Fibroblast of peridontal ligament (primary cell): ENCODE results near the gene HOXA7.

Experiments used
- DNase-seq: peaks from one replicate; pipeline ENCODE4 v3.0.0-alpha.2; 2010; ENCODE audit errors: extremely low read depth

The HOXA7 gene

GRCh38 chr7:27193335-27194001 is 37.0 kb upstream of the HOXA7 start:
- no peak for DNase-seq

GRCh38 chr7:27192546-27193334 is 36.3 kb upstream of the HOXA7 start:
- DNase-seq = no peak

DNA sequence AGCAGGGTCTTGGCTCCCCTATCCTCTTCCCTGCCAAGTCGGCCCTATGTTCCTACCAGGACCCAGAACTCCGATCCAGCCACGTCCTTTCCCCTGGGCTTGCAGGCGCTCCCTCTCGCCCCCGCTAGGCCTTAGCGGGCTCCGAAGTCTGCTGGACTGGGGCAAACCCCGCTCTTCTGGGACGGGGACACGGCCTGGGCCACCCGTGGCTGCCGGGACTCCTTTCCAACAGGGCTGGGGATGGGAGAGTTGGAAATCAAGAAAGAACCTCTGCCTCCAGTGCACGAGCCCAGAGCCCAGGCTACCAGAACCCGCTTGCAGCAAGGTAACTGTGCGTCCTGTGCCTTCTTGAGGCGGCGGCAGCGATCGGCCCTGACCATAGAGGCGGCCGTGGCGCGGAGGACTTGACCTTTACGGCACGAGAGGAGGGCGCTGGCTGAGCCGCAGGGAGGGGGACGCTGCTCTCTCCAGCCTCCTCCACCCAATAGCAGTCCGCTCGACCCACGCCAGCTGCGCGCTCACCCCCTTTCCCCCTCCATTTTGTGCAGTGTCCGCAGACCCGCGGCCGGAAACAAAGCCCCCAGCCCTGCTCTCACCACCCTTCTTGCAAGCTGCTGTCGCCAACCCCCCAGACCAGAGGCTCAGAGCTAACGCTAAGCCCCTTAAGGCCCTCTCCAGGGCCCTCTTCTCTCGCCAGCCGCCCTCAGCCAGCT is 35.5 kb upstream of the HOXA7 start:
- no peak for DNase-seq

GRCh38 chr7:27191161-27191731 is 34.8 kb upstream of the HOXA7 start:
- DNase-seq = no peak

DNA sequence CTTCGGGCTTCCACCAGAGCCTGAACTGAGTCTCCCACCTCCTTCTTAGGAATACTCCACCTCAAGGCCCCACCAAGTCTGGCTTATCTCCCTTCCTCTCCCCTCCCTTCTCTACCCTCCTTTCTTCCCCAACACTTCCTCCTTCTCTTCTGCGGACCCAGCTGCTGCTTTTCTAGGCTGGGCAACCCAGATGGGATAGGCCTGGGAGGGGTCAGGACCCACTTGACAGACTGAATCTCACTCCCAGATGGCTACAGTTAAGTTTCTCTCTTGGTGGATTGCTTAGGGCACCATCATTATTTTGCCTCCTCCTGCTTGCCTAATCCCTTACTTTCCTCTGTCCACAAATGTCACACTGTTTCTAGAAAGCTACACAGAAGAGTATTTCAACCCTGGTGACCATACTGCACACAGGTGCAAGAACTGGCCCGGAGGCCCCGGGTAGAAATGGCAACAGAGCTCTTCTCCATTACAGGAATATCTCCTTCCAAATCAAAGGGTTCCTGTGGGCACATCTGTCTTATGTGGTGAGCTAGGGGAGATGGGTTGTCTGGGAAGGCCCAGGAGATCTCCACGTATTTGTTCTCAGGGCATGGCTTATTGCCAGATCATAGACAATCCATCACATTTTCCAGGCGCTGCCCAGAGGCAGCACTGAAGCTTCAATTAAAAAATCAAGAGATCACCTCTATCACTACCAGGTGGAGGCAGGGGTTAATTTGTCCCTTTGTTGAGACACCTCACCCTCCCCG is 33.7 kb upstream of the HOXA7 start:
- DNase-seq = no peak

DNA sequence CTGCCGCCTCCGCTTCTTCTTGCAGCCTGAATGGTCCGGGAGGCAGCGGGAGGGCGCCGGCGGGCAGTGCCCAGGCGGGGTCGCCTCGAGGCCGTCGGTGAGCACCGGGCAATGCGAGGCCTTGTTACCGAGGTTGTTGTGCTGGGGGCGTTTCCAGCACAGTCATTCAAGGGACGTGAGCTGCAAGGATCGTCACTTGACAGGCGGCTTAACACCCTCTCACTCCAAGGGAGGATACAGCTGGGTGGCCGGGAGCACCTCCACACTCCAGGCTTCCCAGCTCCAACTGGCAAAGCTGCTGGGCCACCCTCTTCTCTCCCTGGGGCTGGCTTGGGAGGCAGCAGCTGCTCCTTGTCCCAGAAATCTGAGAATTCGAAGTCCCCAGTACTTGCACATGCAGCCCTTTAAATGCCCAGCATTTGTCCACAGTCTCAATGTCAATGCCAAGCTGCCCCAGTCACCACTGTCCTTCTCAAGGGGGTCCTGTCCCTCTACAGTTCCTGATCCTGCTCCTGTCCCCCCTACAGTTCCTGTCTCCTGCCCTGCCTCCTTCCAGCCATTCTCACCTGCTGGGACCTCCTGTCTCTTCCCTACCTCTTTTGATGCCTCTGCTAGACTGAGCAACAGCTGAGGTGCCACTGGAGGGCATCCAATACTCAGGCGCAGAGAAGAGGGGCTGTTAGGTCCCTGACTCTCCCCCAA is 33.0 kb upstream of the HOXA7 start:
- DNase-seq = no peak

- no peak for DNase-seq
Observed at GRCh38 chr7:27188386-27189294, 32.2 kb upstream of the HOXA7 start.

- no peak for DNase-seq
Observed at GRCh38 chr7:27187475-27188385, 31.3 kb upstream of the HOXA7 start.

GRCh38 chr7:27186668-27187474 is 30.4 kb upstream of the HOXA7 start:
- no peak for DNase-seq

GRCh38 chr7:27185854-27186667 is 29.6 kb upstream of the HOXA7 start:
- no peak for DNase-seq

GRCh38 chr7:27185013-27185853 is 28.8 kb upstream of the HOXA7 start, which contains the start of gene HOXA11:
Gene HOXA11 (minus strand): TSS chr7:27185232. CDS start chr7:27185144, 88 bp downstream.
- DNase-seq = no peak

- no peak for DNase-seq
Observed at GRCh38 chr7:27184337-27185012, 28.0 kb upstream of the HOXA7 start.

GRCh38 chr7:27183682-27184336 is 27.3 kb upstream of the HOXA7 start:
- no peak for DNase-seq

GRCh38 chr7:27182861-27183681 is 26.6 kb upstream of the HOXA7 start:
- no peak for DNase-seq
